ENCODE results near the gene COL5A1. TPM values are rescaled to one million over a fixed set of nuclear protein-coding genes. Genes with fewer than 3 reads are reported as not detected.

The COL5A1 gene
- total RNA-seq, 1 experiment from 2014 or later: not detected

- BruUV-seq (replicated peaks): no TSS peak
- no peaks in the 10 kb centered on the region for H3K36me3 Mint-ChIP-seq (ENCODE audit: insufficient read depth, unreplicated experiment)
- no peak for TF ChIP-seq CTCF (IDR thresholded peaks at IDR 0.05; ENCODE audit: unreplicated experiment)
- no peaks in the 10 kb centered on the region for H3K9me3 Mint-ChIP-seq (ENCODE audit: unreplicated experiment)
- H3K4me3 Mint-ChIP-seq (ENCODE audit: unreplicated experiment): no peak overlapping the region
- ChIA-PET POLR2A (interaction anchor here (0.6 to 1.0 kb wide), 2 partner anchors 13 to 125 kb away, joined by 3 read pairs; no protein-coding TSS in a partner anchor), CTCF (interaction anchor here (0.6 to 0.7 kb wide), 2 partner anchors 222 to 400 kb away, joined by 3 read pairs; no protein-coding TSS in a partner anchor)
- H3K4me1 Mint-ChIP-seq (ENCODE audit: insufficient read depth, unreplicated experiment): peaks cover 13% of the 10 kb centered on the region
- DNase-seq (ENCODE audit: unreplicated experiment): no peak
- intact Hi-C loops (cut with micrococcal nuclease): loop anchor here (10.0 kb wide), 1 partner anchor 254 kb away; no protein-coding TSS in a partner anchor
- H3K27ac Mint-ChIP-seq (ENCODE audit: low read depth, unreplicated experiment): no peak overlapping the region
- H3K27me3 Mint-ChIP-seq (ENCODE audit: insufficient read depth, unreplicated experiment): peaks cover 45% of the 10 kb centered on the region
These were observed 129.7 kb downstream of the COL5A1 start for GRCh38 chr9:134770972-134771971.

GRCh38 chr9:134772331-134772730 lies 130.7 kb downstream of the COL5A1 start:
- no TSS peak for BruUV-seq (replicated peaks)

GRCh38 chr9:134773842-134774241 lies 132.2 kb downstream of the COL5A1 start:
- TF ChIP-seq CTCF (IDR thresholded peaks at IDR 0.05; ENCODE audit: unreplicated experiment): no peak
- CTCF ChIA-PET: no interaction called here
- Mint-ChIP-seq H3K27ac (ENCODE audit: low read depth, unreplicated experiment) (no peak overlapping the region), H3K4me1 (ENCODE audit: insufficient read depth, unreplicated experiment) (peaks cover 18% of the 10 kb centered on the region), H3K4me3 (ENCODE audit: unreplicated experiment) (no peak overlapping the region), H3K27me3 (ENCODE audit: insufficient read depth, unreplicated experiment) (peaks cover 37% of the 10 kb centered on the region), H3K36me3 (ENCODE audit: insufficient read depth, unreplicated experiment) (no peaks in the 10 kb centered on the region), H3K9me3 (ENCODE audit: unreplicated experiment) (no peaks in the 10 kb centered on the region)
- POLR2A ChIA-PET: interaction anchor here (0.5 kb wide), 1 partner anchor 12 kb away, joined by 3 read pairs; no protein-coding TSS in a partner anchor
- intact Hi-C loops (cut with micrococcal nuclease): loop anchor here (10.0 kb wide), 1 partner anchor 251 kb away; no protein-coding TSS in a partner anchor
- no TSS peak for BruUV-seq (replicated peaks)
- no peak for DNase-seq (ENCODE audit: unreplicated experiment)

More at GRCh38 chr9:134772331-134772730, 130.7 kb downstream of the COL5A1 start:
- TF ChIP-seq CTCF (IDR thresholded peaks at IDR 0.05; ENCODE audit: unreplicated experiment): no peak
- Mint-ChIP-seq H3K4me1 (ENCODE audit: insufficient read depth, unreplicated experiment) (peaks cover 15% of the 10 kb centered on the region), H3K9me3 (ENCODE audit: unreplicated experiment) (no peaks in the 10 kb centered on the region), H3K4me3 (ENCODE audit: unreplicated experiment) (no peak overlapping the region), H3K36me3 (ENCODE audit: insufficient read depth, unreplicated experiment) (no peaks in the 10 kb centered on the region), H3K27ac (ENCODE audit: low read depth, unreplicated experiment) (no peak overlapping the region), H3K27me3 (ENCODE audit: insufficient read depth, unreplicated experiment) (peaks cover 37% of the 10 kb centered on the region)
- intact Hi-C loops (cut with micrococcal nuclease): loop anchor here (10.0 kb wide), 1 partner anchor 252 kb away; no protein-coding TSS in a partner anchor
- ChIA-PET CTCF (no interaction called here), POLR2A (interaction anchor here (1.0 kb wide), 1 partner anchor 14 kb away, joined by 3 read pairs; no protein-coding TSS in a partner anchor)
- DNase-seq (ENCODE audit: unreplicated experiment): no peak

GRCh38 chr9:134774410-134774809 lies 132.8 kb downstream of the COL5A1 start:
- Mint-ChIP-seq H3K27ac (ENCODE audit: low read depth, unreplicated experiment) (no peak overlapping the region), H3K9me3 (ENCODE audit: unreplicated experiment) (no peaks in the 10 kb centered on the region), H3K4me1 (ENCODE audit: insufficient read depth, unreplicated experiment) (peaks cover 23% of the 10 kb centered on the region), H3K27me3 (ENCODE audit: insufficient read depth, unreplicated experiment) (peaks cover 37% of the 10 kb centered on the region), H3K4me3 (ENCODE audit: unreplicated experiment) (no peak overlapping the region), H3K36me3 (ENCODE audit: insufficient read depth, unreplicated experiment) (no peaks in the 10 kb centered on the region)
- POLR2A ChIA-PET: interaction anchor here (0.5 kb wide), 1 partner anchor 13 kb away, joined by 3 read pairs; no protein-coding TSS in a partner anchor
- intact Hi-C loops (cut with micrococcal nuclease): loop anchor here (10.0 kb wide), 1 partner anchor 250 kb away; no protein-coding TSS in a partner anchor
- no TSS peak for BruUV-seq (replicated peaks)
- no peak for DNase-seq (ENCODE audit: unreplicated experiment)
- CTCF ChIA-PET: no interaction called here
- no peak for TF ChIP-seq CTCF (IDR thresholded peaks at IDR 0.05; ENCODE audit: unreplicated experiment)

All from MCF 10A (cell line).